H54 (cell line): Measurements from ENCODE around the gene ESPNL.

Experiments used
- DNase-seq: peaks from one replicate; pipeline ENCODE4 v3.0.0; 2011; ENCODE audit warnings: low spot score, mixed read lengths; ENCODE audit not compliant: insufficient read length
- FAIRE-seq: peaks from 3 replicates; lab custom pipeline; 2011; peaks lifted over from hg19 to GRCh38; lab: Jason Lieb, UNC
- POLR2A ChIP-seq: IDR thresholded peaks from 2 replicates; pipeline ENCODE4 v1.6.1; 2011; ENCODE audit warnings: low read depth, mild to moderate bottlenecking, low read length

ESPNL gene

GRCh38 chr2:238146884-238147544, 46.9 kb downstream of the ESPNL start:
- DNase-seq: no peak
- FAIRE-seq: no peak
- no peak for TF ChIP-seq POLR2A

- FAIRE-seq (no peak), DNase-seq (no peak)
- no peak for TF ChIP-seq POLR2A
Measured at GRCh38 chr2:238148981-238149380, 48.8 kb downstream of the ESPNL start.

GRCh38 chr2:238149841-238150572, 49.9 kb downstream of the ESPNL start:
- DNase-seq (no peak), FAIRE-seq (no peak)
- TF ChIP-seq POLR2A: no peak

- no peak for DNase-seq
- TF ChIP-seq POLR2A: no peak
- no peak for FAIRE-seq
Measured at GRCh38 chr2:238150686-238151085, 50.5 kb downstream of the ESPNL start.

GRCh38 chr2:238151205-238151604, 51.1 kb downstream of the ESPNL start:
- no peak for TF ChIP-seq POLR2A
- FAIRE-seq: no peak

GRCh38 chr2:238151628-238152235, 51.6 kb downstream of the ESPNL start:
- DNase-seq (no peak), FAIRE-seq (no peak)
- no peak for TF ChIP-seq POLR2A

More at GRCh38 chr2:238151205-238151604, 51.1 kb downstream of the ESPNL start:
- DNase-seq: no peak

GRCh38 chr2:238152771-238153688, 52.9 kb downstream of the ESPNL start:
- TF ChIP-seq POLR2A: no peak
- FAIRE-seq (no peak), DNase-seq (no peak)

- TF ChIP-seq POLR2A: no peak
- no peak for FAIRE-seq
- no peak for DNase-seq
Measured at GRCh38 chr2:238154570-238154969, 54.4 kb downstream of the ESPNL start.

- no peak for TF ChIP-seq POLR2A
- DNase-seq (no peak), FAIRE-seq (no peak)
Measured at GRCh38 chr2:238155051-238155760, 55.1 kb downstream of the ESPNL start.

- FAIRE-seq (no peak), DNase-seq (no peak)
- no peak for TF ChIP-seq POLR2A
Measured at GRCh38 chr2:238155761-238156694, 55.9 kb downstream of the ESPNL start.

- TF ChIP-seq POLR2A: no peak
- no peak for DNase-seq
- FAIRE-seq: no peak
Measured at GRCh38 chr2:238157506-238158017, 57.4 kb downstream of the ESPNL start.

- FAIRE-seq: no peak
- DNase-seq: no peak
- TF ChIP-seq POLR2A: no peak
Measured at GRCh38 chr2:238158018-238158508, 57.9 kb downstream of the ESPNL start.
